HepG2 (cell line): ENCODE data around the gene PHF2. TPM values are rescaled to one million over a fixed set of nuclear protein-coding genes. Genes with fewer than 3 reads are reported as not detected.

Experiments
- ATAC-seq: fragments of 200-7000 bp; cut with Tn5 transposase; 3 replicates; pipeline ENCODE4 v1.9.1; 2020; ENCODE audit warnings: mild to moderate bottlenecking, moderate library complexity
- BruUV-seq: library from RNA; stranded (reverse); fragments of 400-500 nt; replicated peaks from 2 replicates; lab custom pipeline; 2021; lab: Mats Ljungman, UMichigan
- CTCF ChIA-PET: fragments of 300-600 bp; formaldehyde crosslinking; extraction: SDS; loops from one replicate; lab custom pipeline; 2021; ENCODE audit warnings: low total read pairs, inconsistent platforms, low intra/inter-chr PET ratio; lab: Yijun Ruan, JAX
- POLR2A ChIA-PET: fragments of 350-600 bp; sonication (Branson Sonifier 250); formaldehyde crosslinking; loops from one replicate; lab custom pipeline; 2020; ENCODE audit warnings: antibody characterized with exemption, inconsistent platforms; lab: Yijun Ruan, JAX
- DNase-seq: peaks from one replicate; pipeline ENCODE4 v3.0.0-alpha.2; 2015; ENCODE audit warnings: low spot score
- FAIRE-seq: peaks from 3 replicates; lab custom pipeline; 2011; peaks lifted over from hg19 to GRCh38; lab: Jason Lieb, UNC
- H2AFZ ChIP-seq: one replicate; pipeline ENCODE4 v1.6.1; 2011; ENCODE audit warnings: low read length, inconsistent platforms
- H3K27ac ChIP-seq: fragments of 300-600 bp; 3 replicates; pipeline ENCODE4 v1.8.0; 2011; ENCODE audit warnings: mixed run types, mild to moderate bottlenecking, mixed read lengths, low read length, inconsistent platforms; ENCODE audit not compliant: insufficient read depth; ENCODE audit errors: extremely low read length
- H3K27me3 ChIP-seq, 2 experiments: fragments of 200-600 bp in 1 of 2; 2 replicates in 1 of 2; 3 replicates in 1 of 2; pipeline versions ENCODE4 v1.6.0 to v1.8.0; 2011; ENCODE audit warnings: low read length in 2 of 2, mild to moderate bottlenecking in 2 of 2, moderate library complexity in 2 of 2, inconsistent platforms in 1 of 2; ENCODE audit not compliant: insufficient read depth in 2 of 2, control insufficient read depth in 1 of 2
- H3K36me3 ChIP-seq, 2 experiments: fragments of 200-600 bp in 1 of 2; replicated peaks in 1 of 2; 2 replicates in 1 of 2; 3 replicates in 1 of 2; pipeline versions ENCODE4 v1.5.1 to v1.8.0; 2011; ENCODE audit warnings: low read length in 2 of 2, inconsistent platforms in 1 of 2; ENCODE audit not compliant: insufficient read depth in 2 of 2, control insufficient read depth in 1 of 2
- H3K4me1 ChIP-seq: 2 replicates; pipeline ENCODE4 v1.5.1; 2012; ENCODE audit warnings: low read length, inconsistent platforms; ENCODE audit not compliant: insufficient read depth
- H3K4me2 ChIP-seq: 2 replicates; pipeline ENCODE4 v1.6.0; 2011; ENCODE audit warnings: low read depth, low read length, inconsistent platforms
- H3K4me3 ChIP-seq, 3 experiments: fragments of 200-600 bp in 1 of 3; sonication (generic), shearing (Covaris generic) in 1 of 3; replicated peaks in 1 of 3; 2 replicates each; pipeline ENCODE4 v1.5.1; 2011 to 2016; ENCODE audit warnings: low read length in 3 of 3, inconsistent platforms in 2 of 3, low read depth in 2 of 3, mild to moderate bottlenecking in 2 of 3, control low read depth in 1 of 3, mixed read lengths in 1 of 3; ENCODE audit not compliant: insufficient read depth in 1 of 3
- H3K79me2 ChIP-seq: one replicate; pipeline ENCODE4 v1.6.1; 2011; ENCODE audit warnings: low read length, inconsistent platforms; ENCODE audit not compliant: insufficient read depth
- H3K9ac ChIP-seq: 2 replicates; pipeline ENCODE4 v1.6.0; 2011; ENCODE audit warnings: mild to moderate bottlenecking, low read depth, low read length, inconsistent platforms; ENCODE audit not compliant: insufficient read depth
- H3K9me3 ChIP-seq: 2 replicates; pipeline ENCODE4 v1.5.1; 2012; ENCODE audit warnings: mild to moderate bottlenecking, low read length
- H4K20me1 ChIP-seq: 2 replicates; pipeline ENCODE4 v1.6.0; 2011; ENCODE audit warnings: inconsistent platforms, mild to moderate bottlenecking, low read length, moderate library complexity; ENCODE audit not compliant: insufficient read depth
- EED ChIP-seq: sonication (generic); formaldehyde crosslinking; IDR thresholded peaks from 2 replicates; pipeline ENCODE4 v1.5.0; 2020; ENCODE audit warnings: mild to moderate bottlenecking, missing genetic modification reagents
- EHMT2 ChIP-seq: fragments of 200-600 bp; sonication (generic); IDR thresholded peaks from 2 replicates; pipeline ENCODE4 v1.7.0; 2017; ENCODE audit warnings: antibody characterized with exemption, low read depth, low read length, borderline replicate concordance
- IRX3 ChIP-seq: sonication (generic); formaldehyde crosslinking; IDR thresholded peaks from 2 replicates; pipeline ENCODE4 v1.8.1; 2023; ENCODE audit warnings: mild to moderate bottlenecking, low read depth, missing genetic modification reagents, borderline replicate concordance
- KDM1A ChIP-seq: IDR thresholded peaks from 2 replicates; pipeline ENCODE4 v1.6.1; 2016; ENCODE audit warnings: missing compliant biosample characterization
- MAF1 ChIP-seq: sonication (generic); formaldehyde crosslinking; IDR thresholded peaks from 2 replicates; pipeline ENCODE4 v1.5.0; 2020; ENCODE audit warnings: missing genetic modification reagents, borderline replicate concordance
- PBX3 ChIP-seq: sonication (generic); formaldehyde crosslinking; IDR thresholded peaks from 2 replicates; pipeline ENCODE4 v1.8.1; 2023; ENCODE audit warnings: missing genetic modification reagents, inconsistent platforms, borderline replicate concordance
- RFX3 ChIP-seq: IDR thresholded peaks from 2 replicates; pipeline ENCODE4 v1.6.1; 2016; ENCODE audit warnings: missing biosample characterization, missing genetic modification reagents
- TBX2 ChIP-seq: sonication (generic); formaldehyde crosslinking; IDR thresholded peaks from 2 replicates; pipeline ENCODE4 v1.5.0; 2020; ENCODE audit warnings: missing genetic modification reagents, mild to moderate bottlenecking, borderline replicate concordance
- ZBTB7B ChIP-seq: sonication (generic); formaldehyde crosslinking; IDR thresholded peaks from 2 replicates; pipeline ENCODE4 v1.4.0; 2020; ENCODE audit warnings: missing genetic modification reagents
- ZFP1 ChIP-seq: IDR thresholded peaks from 2 replicates; pipeline ENCODE4 v1.6.1; 2016
- ZNF788 ChIP-seq: sonication (generic); formaldehyde crosslinking; IDR thresholded peaks from 2 replicates; pipeline ENCODE4 v1.5.0; 2020; ENCODE audit warnings: mild to moderate bottlenecking, missing genetic modification reagents, borderline replicate concordance
- WGBS: methylation state at CpG from one replicate; pipeline ENCODE4 v1.1.6; 2017; ENCODE audit warnings: low lambda C conversion rate; 5-methylcytosine and 5-hydroxymethylcytosine counted together
- in situ Hi-C: cut with HindIII; loops from 2 replicates; pipeline ENCODE4 v1.10.0; 2017; ENCODE audit warnings: low pct_unique_long_range_greater_than_20kb; ENCODE audit not compliant: extremely low pct_ligation_motif_present
- intact Hi-C: fragments of 100-400 bp; cut with micrococcal nuclease; formaldehyde crosslinking; loops from one replicate; pipeline ENCODE4 v1.10.0; 2022; ENCODE audit not compliant: unreplicated experiment
- polyA plus RNA-seq, 8 experiments: library from polyadenylated mRNA; depleted of rRNA in 3 of 8; stranded (reverse) in 7 of 8; unstranded in 1 of 8; fragments of >200 nt; fragmentation: Illumina TruSeq in 4 of 8; extraction: Trizol in 4 of 8; gene quantifications; 2 replicates each; pipeline versions ENCODE4 v1.2.1 to v1.2.3, GENCODE V29; 2011 to 2016; ENCODE audit warnings: low read depth in 4 of 8, missing spikeins in 1 of 8, mixed read lengths in 1 of 8; ENCODE audit not compliant: insufficient read depth in 1 of 8
- total RNA-seq, 5 experiments: library from RNA; depleted of rRNA; stranded (reverse); fragments of >200 nt; fragmentation: Illumina TruSeq; extraction: Trizol; gene quantifications; 2 replicates each; pipeline ENCODE4 v1.2.3, GENCODE V29; 2016; ENCODE audit warnings: low read depth in 1 of 5

Gene PHF2
- total and polyA plus RNA-seq, 2 of the 13 experiments (the other 11 are each of a cell fraction or from before 2014, with no cell fraction given), result 6.6 to 9.1 TPM

GRCh38 chr9:93612052-93612795 is 35.8 kb downstream of the PHF2 start:
- ChIA-PET CTCF (no interaction called here), POLR2A (no interaction called here)
- 100% methylated on average over 2 of the region's 2 CpGs for WGBS
- intact Hi-C loops, result no loop called here
- Histone ChIP-seq H3K9me3 (peaks cover 10% of the 10 kb centered on the region; the same call in 1 of the 2 replicates), H4K20me1 (no peaks in the 10 kb centered on the region), H3K9ac (no peak overlapping the region), H3K27me3 (no peaks in the 10 kb centered on the region), H3K4me2 (no peak overlapping the region), H3K27ac (no peak overlapping the region), H2AFZ (no peak overlapping the region), H3K4me3 (no peak overlapping the region), H3K36me3 (no peaks in the 10 kb centered on the region), H3K4me1 (no peaks in the 10 kb centered on the region), H3K79me2 (peaks cover 13% of the 10 kb centered on the region)
- DNase-seq, result no peak
- in situ Hi-C loops, result no loop called here
- TF ChIP-seq KDM1A (CRISPR knock-in tag) (no peak), PBX3 (no peak), MAF1 (no peak), EED (CRISPR knock-in tag) (no peak), TBX2 (CRISPR knock-in tag) (no peak), RFX3 (CRISPR knock-in tag) (no peak)
- no TSS peak for BruUV-seq
- no peak for ATAC-seq
- no peak for FAIRE-seq

GRCh38 chr9:93612796-93613154 is 36.4 kb downstream of the PHF2 start:
- Histone ChIP-seq H3K4me1 (no peaks in the 10 kb centered on the region), H4K20me1 (no peaks in the 10 kb centered on the region), H3K79me2 (peaks cover 13% of the 10 kb centered on the region), H3K4me2 (no peak overlapping the region), H3K9me3 (peaks cover 10% of the 10 kb centered on the region; the same call in 1 of the 2 replicates), H3K9ac (no peak overlapping the region), H3K27me3 (no peaks in the 10 kb centered on the region), H3K27ac (no peak overlapping the region), H2AFZ (no peak overlapping the region), H3K4me3 (no peak overlapping the region), H3K36me3 (no peaks in the 10 kb centered on the region)
- in situ Hi-C loops (no loop called here), intact Hi-C loops (no loop called here)
- no peak for TF ChIP-seq ZBTB7B
- no peak for TF ChIP-seq ZNF788 (CRISPR knock-in tag)
- no peak for TF ChIP-seq ZFP1 (CRISPR knock-in tag)
- TF ChIP-seq EHMT2, result no peak
- TF ChIP-seq IRX3 (CRISPR knock-in tag), result no peak
- no TSS peak for BruUV-seq
- ChIA-PET POLR2A (no interaction called here), CTCF (no interaction called here)
- ATAC-seq (no peak), DNase-seq (no peak), FAIRE-seq (no peak)
- 85% methylated on average over 2 of the region's 5 CpGs for WGBS
